CD4-positive, alpha-beta T cell treated with Interleukin-2 at 100 ng/mL for 4 hours (primary cell): ENCODE results near the gene OR10K2.
"Not testable (repeated sequence)": the region's sequence is repeated elsewhere in the genome, so short reads cannot be mapped to it uniquely, and the experiment has no call there.

Source experiments
- DNase-seq: peaks from one replicate; pipeline ENCODE4 v3.0.0-alpha.2; 2020; ENCODE audit warnings: low spot score

Gene OR10K2

DNA sequence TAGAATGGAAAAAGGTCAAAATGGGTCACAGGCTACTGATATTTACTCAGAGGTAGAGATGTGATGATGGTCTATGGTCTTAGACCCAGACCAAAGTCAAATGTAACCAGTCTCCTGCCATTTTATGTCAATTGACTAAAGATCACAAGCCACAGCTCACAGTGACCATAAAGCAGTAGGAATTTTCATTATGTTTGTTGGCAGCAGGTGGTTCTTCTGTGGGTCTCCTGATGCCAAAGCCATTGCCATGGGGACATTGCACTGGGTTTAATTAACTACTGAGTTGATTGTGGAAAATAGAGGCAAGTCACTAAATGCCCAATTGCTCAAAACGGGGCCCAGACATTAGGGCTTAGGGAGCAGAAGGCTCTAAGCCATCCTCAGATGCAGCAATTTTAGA is at the start of gene OR10K2:
TSS of gene OR10K2 (minus strand) at position 101 of the 400 bp plus-strand sequence. CDS start 5,371 bp downstream, outside the sequence.
- no peak for DNase-seq

- no peak for DNase-seq
Observed at GRCh38 chr1:158471920-158472319, 45.9 kb upstream of the OR10K2 start, which contains the start of gene OR10R2. OR10R2 (plus strand) TSS chr1:158472220; CDS start chr1:158472326, 106 bp downstream.

DNA sequence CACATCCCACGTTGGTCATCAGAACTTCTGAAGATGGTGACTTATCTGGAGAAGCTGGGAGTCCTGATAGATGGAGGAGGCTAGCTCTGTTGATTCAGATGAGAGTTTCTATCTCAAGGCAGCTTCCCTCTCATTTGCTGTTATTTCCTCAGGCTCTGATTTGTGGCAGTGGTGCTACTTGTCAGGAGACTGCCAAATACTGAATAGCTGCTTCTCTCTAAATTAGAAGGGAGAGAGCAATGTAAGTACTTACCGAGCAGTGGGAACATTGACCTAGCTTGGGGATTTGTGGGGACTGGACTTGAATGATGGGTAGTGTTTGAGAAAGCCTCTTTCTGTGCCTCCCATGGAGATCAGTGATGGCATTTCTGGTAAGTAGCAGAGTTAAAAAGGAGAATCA is 35.5 kb upstream of the OR10K2 start, which contains the start of gene OR10K1:
TSS of gene OR10K1 (plus strand) at position 301 of the 400 bp plus-strand sequence. CDS start 3,728 bp downstream, outside the sequence.
- DNase-seq: no peak

- no peak for DNase-seq
Observed at GRCh38 chr1:158458263-158458662, 32.2 kb upstream of the OR10K2 start.

GRCh38 chr1:158457246-158457645 is 31.2 kb upstream of the OR10K2 start:
- DNase-seq: no peak

DNA sequence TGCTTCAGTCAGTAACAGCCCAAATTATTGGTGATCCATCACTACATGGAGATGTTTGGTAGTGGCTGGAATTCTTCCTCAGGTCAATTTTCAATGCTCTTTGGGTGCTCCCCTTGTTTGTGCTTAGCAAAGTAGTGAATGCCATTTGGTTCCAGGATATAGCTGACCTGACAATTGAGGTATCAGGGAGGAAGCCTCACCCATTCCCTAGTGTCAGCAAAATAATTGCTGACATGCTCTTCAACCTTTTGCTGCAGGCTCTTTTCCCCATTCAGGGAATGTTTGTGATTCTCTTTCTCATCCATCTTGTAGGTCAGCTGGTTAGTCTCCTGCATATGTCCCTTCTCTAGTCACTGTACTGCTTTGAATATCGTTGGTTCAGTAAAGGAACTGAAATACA is 28.5 kb upstream of the OR10K2 start:
- no peak for DNase-seq

DNA sequence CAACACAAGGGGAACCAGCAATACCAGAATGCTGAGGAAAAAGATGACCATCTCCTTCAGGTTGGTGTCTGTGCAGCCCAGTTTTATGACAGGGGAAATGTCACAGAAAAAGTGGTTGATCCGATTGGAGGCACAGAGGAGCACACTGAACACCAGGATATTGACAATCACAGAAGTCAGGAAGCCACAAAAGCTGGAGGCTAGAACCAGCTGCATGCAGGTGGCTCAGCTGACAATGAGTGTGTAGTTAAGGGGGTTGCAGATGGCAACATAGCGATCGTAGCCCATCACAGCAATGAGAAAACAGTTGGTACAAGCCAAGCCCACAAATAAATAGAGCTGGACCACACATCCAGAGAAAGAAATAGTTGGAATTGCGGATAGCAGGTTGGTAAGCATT is 19.3 kb upstream of the OR10K2 start:
- DNase-seq: no peak

GRCh38 chr1:158434741-158435140 is 8.7 kb upstream of the OR10K2 start:
- no peak for DNase-seq

DNA sequence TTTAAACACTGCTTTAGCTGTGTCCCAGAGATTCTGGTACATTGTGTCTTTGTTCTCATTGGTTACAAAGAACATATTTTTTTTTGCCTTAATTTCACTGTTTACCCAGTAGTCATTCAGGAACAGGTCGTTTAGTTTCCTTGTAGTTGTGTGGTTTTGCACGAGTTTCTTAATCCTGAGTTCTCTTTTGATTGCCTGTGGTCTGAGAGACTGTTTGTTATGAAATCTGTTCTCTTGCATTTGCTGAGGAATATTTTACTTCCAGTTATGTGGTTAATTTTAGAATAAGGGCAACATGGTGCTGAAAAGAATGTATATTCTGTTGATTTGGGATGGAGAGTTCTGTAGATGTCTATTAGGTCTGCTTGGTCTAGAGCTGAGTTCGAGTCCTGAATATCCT is 4.1 kb upstream of the OR10K2 start:
- not testable (repeated sequence) for DNase-seq

GRCh38 chr1:158425027-158425426 is 1.0 kb downstream of the OR10K2 start:
- DNase-seq: no peak

DNA sequence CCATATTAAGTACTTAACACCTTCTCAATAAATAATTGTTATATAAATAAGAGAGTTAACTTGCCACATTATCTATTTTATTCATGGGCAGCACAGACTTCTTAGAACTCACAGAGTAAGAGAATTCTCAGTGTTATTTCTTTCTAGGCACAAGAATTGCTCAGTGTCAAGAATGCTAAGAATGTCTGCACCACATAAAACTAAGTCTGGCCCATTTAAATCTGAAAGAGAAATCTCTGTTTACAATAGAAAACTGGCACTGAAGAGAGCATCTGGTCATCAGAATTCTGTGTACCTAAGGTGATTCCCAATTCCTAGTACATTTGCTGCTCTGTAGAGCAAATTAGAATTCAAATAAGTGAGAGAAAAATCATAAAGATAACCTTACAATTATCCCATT is 3.8 kb downstream of the OR10K2 start:
- no peak for DNase-seq

GRCh38 chr1:158417586-158417985 is 8.5 kb downstream of the OR10K2 start:
- no peak for DNase-seq

DNA sequence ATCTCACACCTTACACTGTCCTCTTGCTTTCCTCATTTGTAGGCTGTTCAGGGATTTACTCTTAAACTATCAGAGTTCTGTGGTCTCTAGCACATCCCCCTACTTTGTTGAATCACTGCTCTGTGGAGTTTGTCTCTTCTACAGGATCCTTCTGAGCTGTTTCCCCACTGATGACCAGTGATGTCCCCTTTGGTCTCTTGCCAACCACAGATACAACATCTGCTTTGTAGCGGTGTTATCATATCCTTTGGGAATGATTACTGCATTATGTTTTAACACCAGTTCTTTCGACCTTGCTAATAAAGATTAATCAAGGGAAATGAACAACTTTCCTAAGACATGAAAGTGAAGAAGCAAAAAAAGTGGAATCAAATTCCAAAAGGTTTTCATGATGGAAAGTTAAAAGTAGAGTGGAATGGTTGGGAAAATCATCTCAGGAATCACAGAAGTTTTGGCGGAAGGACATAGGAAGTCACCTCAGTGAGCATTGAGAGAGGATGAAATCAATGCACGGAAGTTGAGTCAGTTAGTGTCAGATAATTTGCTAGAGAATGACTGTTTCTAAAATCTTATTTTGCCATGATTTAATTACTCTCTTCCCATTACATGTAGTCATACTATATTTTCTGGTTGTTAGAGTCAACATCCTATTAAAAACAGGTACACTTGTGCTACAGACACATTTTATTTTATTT is 11.2 kb downstream of the OR10K2 start:
- no peak for DNase-seq

- DNase-seq: no peak
Observed at GRCh38 chr1:158407092-158407491, 18.9 kb downstream of the OR10K2 start.

GRCh38 chr1:158400871-158401270 is 25.2 kb downstream of the OR10K2 start:
- DNase-seq: no peak

- DNase-seq: no peak
Observed at GRCh38 chr1:158398818-158399514, 27.1 kb downstream of the OR10K2 start, which contains the start of gene OR10T2. OR10T2 (minus strand) TSS chr1:158399466; CDS start chr1:158399466, 0 bp downstream.

DNA sequence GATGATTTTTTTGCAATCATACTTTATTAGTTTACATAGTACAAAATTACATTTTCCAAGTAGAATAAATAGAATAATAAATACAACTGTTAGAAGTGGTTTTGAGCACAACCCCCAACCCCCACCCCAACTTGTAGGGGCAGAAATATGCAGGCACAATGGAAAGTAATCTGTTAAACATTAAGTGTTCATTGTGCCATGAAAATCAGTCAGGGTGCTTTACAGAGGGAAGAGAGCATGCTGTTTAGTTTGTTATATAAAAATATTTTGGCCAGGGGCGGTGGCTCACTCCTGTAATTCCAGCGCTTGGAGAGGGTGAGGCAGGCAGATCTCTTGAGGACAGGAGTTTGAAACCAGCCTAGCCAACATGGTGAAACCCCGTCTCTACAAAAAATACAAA is 29.4 kb downstream of the OR10K2 start:
- no peak for DNase-seq

DNA sequence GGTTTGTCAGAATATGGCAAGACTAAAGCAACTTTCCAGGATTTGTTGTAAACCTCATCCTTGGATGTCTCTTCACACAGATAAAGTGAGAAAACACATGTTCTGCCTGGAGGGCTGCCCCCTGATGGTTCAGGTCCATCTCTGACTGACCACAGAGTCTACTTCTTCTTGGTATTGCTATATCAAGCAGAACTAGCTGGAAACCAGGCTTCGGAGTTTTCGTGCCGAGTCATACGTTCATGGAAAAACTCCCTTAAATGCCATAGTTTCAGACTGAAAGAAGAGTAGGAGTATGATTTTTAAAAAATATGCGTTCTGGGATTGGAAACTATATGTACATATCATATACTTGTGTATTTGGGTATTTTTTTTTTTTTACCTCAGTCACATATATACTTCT is 32.6 kb downstream of the OR10K2 start:
- no peak for DNase-seq

DNA sequence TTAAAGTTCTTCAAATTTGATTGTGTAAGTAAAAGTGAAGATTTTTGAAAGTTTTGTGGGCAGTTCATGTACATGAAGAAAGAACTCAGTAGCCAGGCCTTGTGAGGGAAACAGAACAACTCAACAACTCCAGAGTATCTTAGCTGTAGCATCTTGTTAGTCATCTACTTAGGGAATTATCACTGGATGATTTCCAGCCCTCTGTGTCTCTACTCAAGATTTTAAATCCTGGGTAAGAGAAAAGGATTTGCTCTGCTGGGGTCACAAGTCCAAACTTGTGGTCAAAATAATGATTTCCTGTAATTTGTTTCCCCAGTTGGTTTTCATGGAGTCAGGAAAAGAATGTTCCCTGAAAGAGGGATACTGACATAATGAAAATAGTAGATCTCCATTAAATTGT is 34.9 kb downstream of the OR10K2 start:
- DNase-seq: no peak

- no peak for DNase-seq
Observed at GRCh38 chr1:158390331-158390730, 35.7 kb downstream of the OR10K2 start.

GRCh38 chr1:158374860-158375259 is 51.2 kb downstream of the OR10K2 start:
- no peak for DNase-seq

DNA sequence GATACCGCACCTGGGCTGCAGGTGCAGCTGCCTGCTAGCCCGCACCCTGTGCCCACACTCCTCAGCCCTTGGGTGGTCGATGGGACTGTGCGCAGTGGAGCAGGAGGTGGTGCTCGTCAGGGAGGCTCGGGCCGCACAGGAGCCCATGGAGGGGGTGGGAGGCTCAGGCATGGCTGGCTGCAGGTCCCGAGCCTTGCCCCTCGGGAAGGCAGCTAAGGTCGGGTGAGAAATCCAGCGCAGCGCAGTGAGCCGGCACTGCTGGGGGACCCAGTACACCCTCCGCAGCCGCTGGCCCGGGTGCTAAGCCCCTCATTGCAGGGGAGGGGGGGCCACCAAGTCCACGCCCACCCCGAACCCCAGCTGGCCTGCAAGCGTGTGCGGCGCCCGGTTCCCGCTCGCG is 51.9 kb downstream of the OR10K2 start:
- DNase-seq: not testable (repeated sequence)

GRCh38 chr1:158371188-158371953 is 54.7 kb downstream of the OR10K2 start:
- DNase-seq: no peak
